Measurements from ENCODE around the gene AFF2. TPM values are rescaled to one million over a fixed set of nuclear protein-coding genes. Genes with fewer than 3 reads are reported as not detected.

Gene AFF2
- polyA plus RNA-seq, 1 of the 3 experiments (the other 2 are of a cell fraction) = not detected

DNA sequence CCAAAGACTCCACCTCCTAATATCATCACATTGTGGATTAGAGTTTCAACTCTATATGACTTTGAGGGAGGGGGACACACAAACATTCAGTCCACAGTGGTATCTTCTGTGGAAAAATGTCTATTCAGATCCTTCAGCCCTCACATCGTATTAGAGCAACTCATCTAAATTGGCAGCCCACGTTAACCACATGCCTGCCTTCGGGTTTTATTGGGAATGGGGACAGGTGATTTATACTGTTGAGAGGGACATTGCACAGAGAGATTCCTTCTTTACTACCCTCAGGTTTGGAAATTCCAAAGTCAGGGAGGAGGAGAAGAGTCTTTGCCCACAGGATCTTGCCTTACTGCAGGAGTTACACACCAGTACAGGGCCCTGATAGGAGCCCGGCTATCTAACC lies 372.5 kb downstream of the AFF2 start:
- no peaks in the 10 kb centered on the region for H3K4me1 ChIP-seq (ENCODE audit: control insufficient read depth in 1 of 2, insufficient read depth in 2 of 2, low read depth in 1 of 2, low read length in 1 of 2)
- H3K27ac ChIP-seq (ENCODE audit: low read depth in 2 of 2, low read length in 1 of 2) = no peak overlapping the region
- H3K36me3 ChIP-seq (replicated peaks in 1 of 2; ENCODE audit: control insufficient read depth in 1 of 2, insufficient read depth in 2 of 2, low read length in 1 of 2) = no peaks in the 10 kb centered on the region
- H3K9ac ChIP-seq = no peak overlapping the region
- no peak overlapping the region for H2AFZ ChIP-seq (ENCODE audit: low read depth)
- 0% methylated on average over 4 of the region's 4 CpGs for WGBS (ENCODE audit: low lambda C conversion rate)
- H3K4me3 ChIP-seq (ENCODE audit: low read depth in 2 of 2, low read length in 1 of 2) = no peak overlapping the region
- POLR2A ChIA-PET = no interaction called here
- no peaks in the 10 kb centered on the region for H3F3A ChIP-seq (replicated peaks; ENCODE audit: insufficient read depth)
- H4K20me1 ChIP-seq (ENCODE audit: insufficient read depth) = no peaks in the 10 kb centered on the region
- no peaks in the 10 kb centered on the region for H3K9me3 ChIP-seq
- CTCF ChIA-PET = no interaction called here
- no peaks in the 10 kb centered on the region for H3K27me3 ChIP-seq (ENCODE audit: insufficient read depth)
- H3K4me2 ChIP-seq = no peak overlapping the region
- H3K79me2 ChIP-seq (ENCODE audit: insufficient read depth) = no peaks in the 10 kb centered on the region
- TF ChIP-seq NRF1 (IDR thresholded peaks at IDR 0.05; ENCODE audit: low read depth, low read length) = no peak
- no peak for TF ChIP-seq CHD2 (IDR thresholded peaks at IDR 0.05; ENCODE audit: low read length, partially characterized antibody)
- TF ChIP-seq NFIC (IDR thresholded peaks at IDR 0.05; ENCODE audit: borderline replicate concordance) = no peak
- TF ChIP-seq RXRA (IDR thresholded peaks at IDR 0.05; ENCODE audit: borderline replicate concordance, low read depth) = no peak
- no peak for TF ChIP-seq MEF2A (IDR thresholded peaks at IDR 0.05; ENCODE audit: borderline replicate concordance, low read depth)
- no peak for TF ChIP-seq TEAD4 (IDR thresholded peaks at IDR 0.05; ENCODE audit: borderline replicate concordance, insufficient read depth)
- TF ChIP-seq SMC3 (IDR thresholded peaks at IDR 0.05; ENCODE audit: low read depth, low read length) = no peak
- TF ChIP-seq, protein P1, sequence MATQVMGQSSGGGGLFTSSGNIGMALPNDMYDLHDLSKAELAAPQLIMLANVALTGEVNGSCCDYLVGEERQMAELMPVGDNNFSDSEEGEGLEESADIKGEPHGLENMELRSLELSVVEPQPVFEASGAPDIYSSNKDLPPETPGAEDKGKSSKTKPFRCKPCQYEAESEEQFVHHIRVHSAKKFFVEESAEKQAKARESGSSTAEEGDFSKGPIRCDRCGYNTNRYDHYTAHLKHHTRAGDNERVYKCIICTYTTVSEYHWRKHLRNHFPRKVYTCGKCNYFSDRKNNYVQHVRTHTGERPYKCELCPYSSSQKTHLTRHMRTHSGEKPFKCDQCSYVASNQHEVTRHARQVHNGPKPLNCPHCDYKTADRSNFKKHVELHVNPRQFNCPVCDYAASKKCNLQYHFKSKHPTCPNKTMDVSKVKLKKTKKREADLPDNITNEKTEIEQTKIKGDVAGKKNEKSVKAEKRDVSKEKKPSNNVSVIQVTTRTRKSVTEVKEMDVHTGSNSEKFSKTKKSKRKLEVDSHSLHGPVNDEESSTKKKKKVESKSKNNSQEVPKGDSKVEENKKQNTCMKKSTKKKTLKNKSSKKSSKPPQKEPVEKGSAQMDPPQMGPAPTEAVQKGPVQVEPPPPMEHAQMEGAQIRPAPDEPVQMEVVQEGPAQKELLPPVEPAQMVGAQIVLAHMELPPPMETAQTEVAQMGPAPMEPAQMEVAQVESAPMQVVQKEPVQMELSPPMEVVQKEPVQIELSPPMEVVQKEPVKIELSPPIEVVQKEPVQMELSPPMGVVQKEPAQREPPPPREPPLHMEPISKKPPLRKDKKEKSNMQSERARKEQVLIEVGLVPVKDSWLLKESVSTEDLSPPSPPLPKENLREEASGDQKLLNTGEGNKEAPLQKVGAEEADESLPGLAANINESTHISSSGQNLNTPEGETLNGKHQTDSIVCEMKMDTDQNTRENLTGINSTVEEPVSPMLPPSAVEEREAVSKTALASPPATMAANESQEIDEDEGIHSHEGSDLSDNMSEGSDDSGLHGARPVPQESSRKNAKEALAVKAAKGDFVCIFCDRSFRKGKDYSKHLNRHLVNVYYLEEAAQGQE (IDR thresholded peaks at IDR 0.05; ENCODE audit: low read depth, low read length) = no peak
- no peak for TF ChIP-seq RCOR1 (IDR thresholded peaks at IDR 0.05; ENCODE audit: low read length)
- TF ChIP-seq GABPA (IDR thresholded peaks at IDR 0.05; ENCODE audit: low read depth) = no peak
- TF ChIP-seq MAX (IDR thresholded peaks at IDR 0.05; ENCODE audit: low read depth) = no peak
- no peak for TF ChIP-seq ZBTB33 (IDR thresholded peaks at IDR 0.05; ENCODE audit: borderline replicate concordance, low read depth)
- no peak for TF ChIP-seq TAF1 (IDR thresholded peaks at IDR 0.05; ENCODE audit: borderline replicate concordance, low read depth, low read length)
- TF ChIP-seq, protein P2, sequence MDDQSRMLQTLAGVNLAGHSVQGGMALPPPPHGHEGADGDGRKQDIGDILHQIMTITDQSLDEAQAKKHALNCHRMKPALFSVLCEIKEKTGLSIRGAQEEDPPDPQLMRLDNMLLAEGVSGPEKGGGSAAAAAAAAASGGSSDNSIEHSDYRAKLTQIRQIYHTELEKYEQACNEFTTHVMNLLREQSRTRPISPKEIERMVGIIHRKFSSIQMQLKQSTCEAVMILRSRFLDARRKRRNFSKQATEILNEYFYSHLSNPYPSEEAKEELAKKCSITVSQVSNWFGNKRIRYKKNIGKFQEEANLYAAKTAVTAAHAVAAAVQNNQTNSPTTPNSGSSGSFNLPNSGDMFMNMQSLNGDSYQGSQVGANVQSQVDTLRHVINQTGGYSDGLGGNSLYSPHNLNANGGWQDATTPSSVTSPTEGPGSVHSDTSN (IDR thresholded peaks at IDR 0.05) = no peak
- TF ChIP-seq YY1 (IDR thresholded peaks at IDR 0.05; ENCODE audit: low read depth) = no peak
- TF ChIP-seq GATA2 (CRISPR knock-in tag; IDR thresholded peaks at IDR 0.05) = no peak
- no peak for TF ChIP-seq MXI1 (IDR thresholded peaks at IDR 0.05; ENCODE audit: low read depth, low read length)
- TF ChIP-seq USF2 (IDR thresholded peaks at IDR 0.05; ENCODE audit: borderline replicate concordance, low read depth, low read length) = no peak
- no peak for TF ChIP-seq IRF3 (IDR thresholded peaks at IDR 0.05; ENCODE audit: low read depth, low read length)
- no peak for DNase-seq
- H3K9me2 ChIP-seq = no peaks in the 10 kb centered on the region

Measured in SK-N-SH (cell line).